K562 (cell line): ENCODE data around the gene HHIPL1.

ENCODE experiments used
- CBFA2T2 ChIP-seq: fragments of 450-650 bp; conservative IDR thresholded peaks from 2 replicates; pipeline ENCODE4 v1.6.1; 2017; ENCODE audit warnings: mild to moderate bottlenecking
- ETV1 ChIP-seq: fragments of 450-650 bp; conservative IDR thresholded peaks from 2 replicates; pipeline ENCODE4 v1.6.1; 2016; ENCODE audit warnings: missing genetic modification characterization, control low read depth, low read depth, missing compliant biosample characterization
- SOX6 ChIP-seq: fragments of 450-650 bp; IDR thresholded peaks from 2 replicates; pipeline ENCODE4 v1.6.1; 2014; ENCODE audit warnings: mild to moderate bottlenecking
- TRIM24 ChIP-seq, 2 experiments: fragments of 450-650 bp; IDR thresholded peaks; 2 replicates each; pipeline ENCODE4 v1.6.1; 2016
- TRIM28 ChIP-seq: fragments of 450-650 bp; IDR thresholded peaks from 2 replicates; pipeline ENCODE4 v1.6.1; 2017

DNA sequence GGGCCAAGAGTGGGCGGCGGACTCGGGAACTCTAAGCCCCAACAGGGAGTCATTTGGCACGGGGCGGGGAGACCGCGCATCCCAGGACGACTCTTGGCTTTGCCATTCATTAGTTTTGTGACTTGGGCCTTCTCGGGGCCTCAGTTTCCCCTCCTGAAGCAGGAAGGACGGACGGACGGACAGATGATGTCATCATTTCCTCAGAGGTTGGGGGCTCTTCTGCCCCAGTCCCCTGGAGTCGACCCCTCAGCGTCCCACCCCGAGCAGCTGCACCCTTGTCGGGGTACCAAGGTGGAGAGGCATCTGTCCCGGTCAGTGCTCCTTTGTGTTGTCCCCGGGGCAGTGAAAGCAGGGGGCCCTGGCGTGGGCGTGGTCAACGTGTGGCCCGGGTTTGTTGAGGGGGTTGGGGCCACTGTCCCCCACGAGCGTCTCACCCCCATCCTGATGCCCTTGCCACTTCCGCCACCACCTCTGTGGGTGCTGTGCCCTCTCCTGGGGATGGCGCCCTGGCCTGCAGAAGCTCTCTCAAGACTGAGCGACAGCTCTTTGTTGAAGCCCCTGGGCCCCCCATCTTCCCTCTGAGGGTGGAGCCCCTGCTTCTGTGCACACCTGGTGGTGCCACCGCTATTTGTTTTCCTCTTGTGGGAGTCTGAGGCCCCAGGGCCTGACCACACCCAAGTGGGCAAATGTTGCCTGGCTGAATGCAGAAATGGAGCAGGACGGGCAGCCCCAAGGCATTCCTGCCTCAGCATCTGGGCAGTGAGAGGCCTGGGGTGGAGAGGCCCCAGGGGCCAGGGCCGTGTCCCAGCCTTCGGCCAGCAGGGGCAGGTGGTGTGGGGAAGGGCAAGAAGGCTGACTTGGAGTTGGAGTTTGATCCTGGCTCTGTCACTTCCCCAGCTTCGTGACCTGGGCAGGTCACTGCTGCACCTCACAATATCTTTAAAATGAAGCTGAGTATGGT is 896 bp downstream of the HHIPL1 start:
- TF ChIP-seq TRIM28 (no peak), TRIM24 (IDR thresholded peaks at IDR 0.05) (no peak), ETV1 (tag) (no peak), CBFA2T2 (no peak), SOX6 (no peak)
